Activated CD8-positive, alpha-beta memory T cell treated with anti-CD3 and anti-CD28 coated beads for 36 hours (primary cell): ENCODE data around the gene MGAT3. TPM values are rescaled to one million over a fixed set of nuclear protein-coding genes. Genes with fewer than 3 reads are reported as not detected.

Experiments used
- CTCF ChIA-PET: fragments of 350-600 bp; sonication (Branson Sonifier 250); formaldehyde crosslinking; loops from one replicate; lab custom pipeline; 2021; ENCODE audit warnings: antibody characterized with exemption; lab: Charles Lee
- POLR2A ChIA-PET: fragments of 350-600 bp; sonication (Branson Sonifier 250); formaldehyde crosslinking; loops from one replicate; lab custom pipeline; 2021; ENCODE audit warnings: antibody characterized with exemption; lab: Charles Lee
- total RNA-seq, 2 experiments: library from RNA; stranded (reverse); gene quantifications; one replicate each; pipeline ENCODE4 v1.2.3, GENCODE V29; 2021

MGAT3 gene
- total RNA-seq, 2 experiments from 2014 or later, result 0.19 TPM

DNA sequence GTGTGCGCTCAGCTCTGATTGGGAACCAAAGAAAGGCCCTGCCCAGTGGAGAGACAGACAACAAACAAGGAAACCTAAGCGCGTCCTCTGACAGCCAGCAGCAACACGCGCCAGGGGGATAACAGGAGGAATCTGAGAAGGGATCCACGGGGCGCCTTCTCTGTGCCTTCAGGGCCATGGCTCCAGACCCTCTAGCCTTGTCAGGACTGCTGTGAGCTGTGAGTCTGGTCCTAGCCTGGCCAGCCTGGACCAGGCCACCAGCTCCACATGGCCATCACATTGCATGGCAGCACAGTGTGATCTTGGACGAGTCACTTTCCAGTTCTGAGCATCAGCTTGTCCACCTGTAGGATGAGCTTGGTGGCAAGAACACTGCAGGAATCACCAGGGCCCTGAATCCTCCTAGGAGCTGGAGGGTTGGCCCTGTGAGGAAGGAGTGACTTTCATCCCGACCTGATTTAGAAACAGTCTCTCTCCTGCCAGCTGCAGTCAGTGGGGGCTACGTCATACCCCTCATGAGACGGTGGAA, 11.8 kb upstream of the MGAT3 start:
- POLR2A ChIA-PET, result no interaction called here
- CTCF ChIA-PET, result no interaction called here

DNA sequence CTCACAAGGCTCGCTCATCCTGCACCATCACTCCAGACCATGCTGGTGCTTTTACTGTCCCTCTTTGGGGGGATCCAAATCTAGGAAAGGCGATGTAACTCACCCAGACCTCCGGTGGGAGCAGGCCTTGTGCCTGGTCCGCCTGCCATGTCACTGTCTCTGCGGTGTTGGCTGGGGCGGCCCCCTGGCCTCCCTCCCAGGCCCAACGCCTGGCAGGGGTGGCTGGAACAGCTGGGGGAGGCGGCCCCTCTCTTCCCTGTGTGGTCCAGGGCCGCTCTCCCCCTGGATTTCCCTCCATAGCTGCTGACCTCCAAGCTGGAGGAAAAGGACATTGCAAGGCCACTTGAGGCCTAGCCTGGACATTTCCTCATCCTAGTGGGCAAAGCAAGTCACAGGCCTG, 11.1 kb upstream of the MGAT3 start:
- CTCF ChIA-PET, result no interaction called here

DNA sequence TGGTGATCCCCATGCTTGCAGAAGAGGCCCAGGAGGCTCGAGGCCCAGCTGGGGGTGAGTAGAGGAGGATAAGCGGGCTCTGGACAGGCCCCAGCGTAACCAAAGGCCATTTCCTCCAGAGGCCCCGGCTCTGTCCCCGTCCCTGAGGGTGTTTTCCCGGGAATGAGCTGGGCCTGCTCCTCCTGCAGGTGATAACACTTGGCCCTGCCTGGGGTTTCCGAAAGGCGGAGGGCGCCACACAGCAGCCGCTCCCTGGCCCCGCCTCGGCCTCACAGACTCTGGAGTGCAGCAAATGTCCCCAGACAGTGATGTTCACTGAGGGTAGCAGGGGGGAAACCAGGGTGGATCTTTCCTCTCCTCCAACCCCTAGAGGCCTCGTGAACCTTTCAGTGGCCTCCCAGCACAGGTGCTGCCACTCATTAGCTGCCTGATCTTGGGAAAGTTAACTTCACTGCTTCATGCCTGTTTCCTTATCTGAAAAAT, 10.5 kb upstream of the MGAT3 start:
- ChIA-PET CTCF (no interaction called here), POLR2A (no interaction called here)

More for the DNA sequence above, 11.1 kb upstream of the MGAT3 start:
- POLR2A ChIA-PET, result no interaction called here

DNA sequence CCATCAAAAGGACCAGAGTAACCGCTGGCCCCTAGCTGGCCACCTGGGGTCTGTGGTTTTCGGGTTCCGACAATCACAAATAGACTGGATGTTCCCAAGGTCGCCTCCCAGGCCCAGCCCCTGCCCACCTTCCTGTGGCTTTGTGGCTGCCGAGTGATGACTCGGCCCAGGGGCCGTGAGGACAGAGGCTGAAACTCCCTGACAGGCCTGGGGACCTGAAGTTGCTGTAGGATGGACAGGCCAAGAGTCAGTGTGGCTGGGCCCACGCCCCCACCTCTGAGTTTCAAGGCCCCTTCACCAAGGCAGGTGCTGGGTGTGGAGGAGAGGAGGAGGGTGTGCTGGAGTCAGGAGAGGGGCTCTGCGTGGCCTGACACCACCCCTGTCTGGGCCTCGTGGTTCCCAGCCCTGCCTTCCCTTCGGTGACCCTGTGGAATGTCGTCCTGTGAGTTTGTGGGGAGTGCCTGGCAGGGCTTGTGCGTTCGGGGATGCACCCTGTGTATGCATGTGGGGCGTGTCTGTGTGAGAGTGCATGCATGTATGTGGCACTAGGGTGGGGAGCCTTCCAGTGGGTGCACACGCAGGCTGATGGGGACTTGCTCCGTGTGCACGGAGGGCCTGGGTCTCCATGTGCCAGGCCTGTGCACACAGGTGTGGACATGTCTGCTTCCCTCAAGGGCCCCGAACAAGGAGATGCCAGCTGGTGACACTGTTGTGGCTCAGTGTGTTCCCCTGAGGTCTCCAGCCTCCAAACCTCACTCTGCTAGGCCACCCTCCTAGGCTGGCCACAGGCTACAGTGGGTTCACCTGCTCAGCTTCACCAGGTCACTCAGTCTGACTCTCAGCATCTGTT, 8.4 kb upstream of the MGAT3 start:
- POLR2A ChIA-PET, result no interaction called here
- CTCF ChIA-PET, result interaction anchor here (0.6 to 1.0 kb wide), 3 partner anchors 49 to 308 kb away, joined by 3 to 4 read pairs (median 3); partner anchors contain the start of gene TAB1

DNA sequence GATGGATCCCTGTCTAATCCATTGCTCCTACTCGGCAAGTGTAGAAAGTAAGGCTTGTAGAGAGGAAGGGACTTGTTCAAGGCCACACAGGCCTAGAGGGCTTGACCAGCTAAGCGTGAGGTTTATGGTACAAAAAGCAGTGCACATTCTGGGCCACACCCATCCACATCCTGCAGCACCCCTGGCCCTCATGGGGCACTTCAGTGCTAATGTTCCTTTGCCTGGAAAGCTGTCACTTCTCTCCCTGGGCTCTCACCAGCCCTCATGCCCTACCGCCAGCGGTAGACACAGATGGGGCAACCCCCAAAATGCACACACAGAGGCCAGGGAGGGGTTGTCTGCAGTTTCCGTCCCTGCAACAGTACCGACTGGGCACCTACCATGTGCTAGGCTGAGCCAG, 7.1 kb upstream of the MGAT3 start:
- CTCF ChIA-PET, result no interaction called here
- POLR2A ChIA-PET, result no interaction called here

DNA sequence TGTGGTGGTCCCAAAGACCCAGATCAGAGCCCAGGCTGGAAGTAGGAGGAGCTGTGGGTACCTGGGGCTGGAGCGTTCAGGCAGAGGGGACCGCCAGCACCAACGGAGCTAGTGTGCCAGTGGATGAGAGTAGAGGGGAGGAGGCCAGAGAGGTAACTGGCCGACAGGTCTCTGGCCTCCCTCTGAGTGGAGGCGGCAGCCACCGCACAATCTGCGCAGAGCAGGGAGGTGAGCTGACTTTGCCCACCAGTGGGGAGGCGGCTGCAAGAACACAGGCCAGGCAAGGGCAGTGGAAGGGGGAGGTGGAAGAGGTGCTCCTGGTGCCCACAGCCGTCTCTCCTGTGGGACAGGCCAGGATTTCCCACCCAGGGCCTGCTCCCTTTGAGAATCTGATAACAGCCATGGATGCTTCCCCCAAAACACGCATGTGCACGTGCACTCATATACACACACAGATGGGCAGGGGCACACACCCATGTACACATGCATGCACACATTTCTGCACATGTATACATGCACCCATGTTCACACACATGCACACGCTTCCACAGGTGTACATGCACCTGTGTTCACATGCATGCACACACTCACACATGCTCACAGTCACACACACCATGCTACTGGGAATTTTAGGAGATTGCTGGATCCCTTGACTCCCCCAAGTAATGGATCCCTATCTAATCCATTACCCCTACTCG, 6.4 kb upstream of the MGAT3 start:
- POLR2A ChIA-PET, result no interaction called here

DNA sequence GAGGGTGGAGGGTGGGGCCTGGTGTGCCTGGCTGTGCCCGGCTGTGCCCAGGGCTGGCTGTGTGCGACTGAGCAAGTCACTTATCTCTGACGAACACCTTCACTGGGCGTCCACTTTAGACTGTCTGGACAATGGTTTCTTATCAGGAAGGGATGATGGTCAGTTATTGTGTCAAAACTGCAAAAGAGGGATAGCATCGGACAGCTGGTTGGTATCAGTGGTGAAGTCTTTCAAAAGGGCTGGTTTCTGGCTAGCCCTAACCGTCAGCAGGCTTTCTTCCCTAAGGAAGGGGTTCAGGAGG, 4.1 kb upstream of the MGAT3 start:
- ChIA-PET CTCF (interaction anchor here (0.6 to 0.7 kb wide), 3 partner anchors 71 to 1524 kb away, joined by 3 to 4 read pairs (median 3); no protein-coding TSS in a partner anchor), POLR2A (no interaction called here)

More for the DNA sequence above, 6.4 kb upstream of the MGAT3 start:
- CTCF ChIA-PET, result no interaction called here

DNA sequence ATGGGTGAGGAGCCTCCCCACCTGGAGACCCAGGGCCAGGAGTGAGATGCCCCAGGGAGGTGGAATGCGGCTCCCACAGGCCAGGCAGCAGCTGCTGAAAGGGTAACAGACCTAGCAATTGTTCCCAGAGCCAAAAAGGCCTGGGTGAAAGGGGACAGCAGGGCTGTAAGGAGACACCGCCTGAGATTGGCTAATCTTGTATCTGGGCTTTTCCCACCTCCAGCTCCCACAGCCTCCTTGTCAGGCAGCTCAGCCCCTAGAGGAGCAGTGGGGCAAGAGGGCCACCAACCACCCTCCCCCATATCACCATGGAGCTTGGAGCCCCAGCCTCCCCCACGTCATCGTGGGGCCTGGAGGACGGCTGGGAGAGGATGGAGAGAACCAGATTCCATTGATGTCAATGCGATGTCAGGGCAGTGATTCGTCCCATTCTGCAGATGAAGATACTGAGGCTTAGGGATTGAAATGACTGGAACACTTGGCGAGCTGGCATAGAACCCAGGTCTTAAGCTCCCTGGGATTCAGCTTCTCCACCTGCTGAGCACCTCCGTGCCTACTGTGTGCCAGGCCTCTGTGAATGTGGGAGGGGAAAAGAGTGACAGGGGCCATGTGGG, 2.9 kb upstream of the MGAT3 start:
- CTCF ChIA-PET, result interaction anchor here (1.0 kb wide), 1 partner anchor 43 kb away, joined by 4 read pairs; no protein-coding TSS in a partner anchor
- POLR2A ChIA-PET, result no interaction called here

DNA sequence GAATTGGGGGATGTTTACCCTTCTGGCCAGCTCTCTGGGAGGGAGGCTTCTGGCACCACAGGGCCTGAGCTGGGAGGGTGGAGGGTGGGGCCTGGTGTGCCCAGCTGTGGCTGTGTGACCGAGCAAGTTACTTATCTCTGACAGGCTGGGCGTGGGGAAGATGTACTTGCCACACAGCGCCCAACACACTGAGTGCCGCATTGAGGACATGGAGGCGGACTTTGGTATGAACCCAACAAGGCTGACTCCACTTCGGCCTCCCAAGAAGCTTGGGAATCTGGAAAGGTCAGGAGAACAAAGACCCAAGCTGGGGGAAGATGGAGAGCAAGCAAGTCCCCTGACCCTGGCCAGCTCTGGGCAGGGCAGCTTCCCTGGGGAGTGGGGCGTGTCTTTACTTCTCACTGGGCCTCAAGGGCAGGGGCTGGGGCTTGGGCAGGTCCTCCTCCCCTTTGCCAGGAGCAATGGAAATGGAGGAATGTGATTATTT, 2.4 kb upstream of the MGAT3 start:
- CTCF ChIA-PET, result interaction anchor here (1.0 kb wide), 1 partner anchor 42 kb away, joined by 4 read pairs; no protein-coding TSS in a partner anchor
- POLR2A ChIA-PET, result no interaction called here

DNA sequence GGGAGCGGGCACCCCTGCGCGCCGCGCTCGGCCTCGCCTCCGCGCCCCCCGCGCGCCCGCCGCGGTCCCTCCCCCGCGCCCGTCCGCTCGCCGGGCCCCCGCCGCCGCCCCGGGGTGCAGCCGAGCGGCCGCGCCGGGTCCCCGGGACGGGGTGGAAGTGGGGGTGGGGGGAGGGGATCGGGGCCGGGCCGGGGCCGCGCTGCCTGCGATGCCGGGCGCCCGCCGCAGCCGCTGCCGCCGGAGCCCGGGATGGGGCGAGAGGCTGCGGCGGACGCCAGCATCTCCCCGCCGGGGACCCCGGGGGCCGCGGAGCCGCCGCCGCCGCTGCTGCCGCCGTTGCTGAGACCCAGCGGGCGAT, 365 bp downstream of the MGAT3 start:
- ChIA-PET POLR2A (no interaction called here), CTCF (no interaction called here)

DNA sequence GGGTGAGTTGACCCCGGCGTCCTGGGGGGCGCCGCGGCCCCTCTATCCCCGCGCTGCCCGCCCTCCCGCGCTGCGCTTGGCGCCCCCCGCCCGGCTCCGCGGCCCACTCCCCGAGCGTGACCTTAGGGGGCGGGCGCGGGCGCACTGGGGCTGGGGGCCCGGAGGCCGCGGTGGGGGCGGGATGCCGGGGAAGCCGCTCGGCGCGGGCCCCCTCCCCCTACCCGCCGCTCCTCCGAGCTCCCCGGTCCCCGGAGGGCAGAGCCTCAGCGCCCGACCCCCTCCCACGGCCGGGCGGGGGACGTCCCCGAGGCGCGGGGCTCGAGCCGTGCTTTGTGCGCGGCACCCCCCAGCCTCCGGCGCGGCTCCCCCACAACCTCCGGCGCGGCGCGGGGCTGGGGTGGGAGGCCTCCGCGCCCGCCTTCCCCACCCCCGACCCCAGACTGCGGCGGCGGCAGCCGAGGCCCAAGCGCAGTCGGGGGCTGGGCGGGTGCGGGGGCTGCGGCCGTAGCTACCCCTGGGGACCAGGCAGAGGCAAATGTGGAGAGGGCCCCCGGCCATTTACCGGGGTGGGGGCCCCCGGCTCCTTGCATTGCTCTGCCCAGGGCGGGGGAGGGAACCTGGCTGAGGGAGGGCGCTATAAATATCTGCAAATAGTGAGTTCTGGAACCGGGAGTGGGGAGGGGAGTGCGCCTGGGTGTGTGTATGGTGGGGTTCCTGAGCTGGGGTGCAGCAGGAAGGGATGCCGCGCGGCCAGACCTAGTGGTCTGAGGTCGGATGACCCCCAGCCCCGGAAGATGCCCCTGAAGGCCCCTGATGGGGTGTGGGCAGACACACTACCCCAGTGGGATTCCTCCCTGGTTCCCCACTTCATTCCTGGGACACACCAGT, 988 bp downstream of the MGAT3 start:
- ChIA-PET POLR2A (no interaction called here), CTCF (no interaction called here)

DNA sequence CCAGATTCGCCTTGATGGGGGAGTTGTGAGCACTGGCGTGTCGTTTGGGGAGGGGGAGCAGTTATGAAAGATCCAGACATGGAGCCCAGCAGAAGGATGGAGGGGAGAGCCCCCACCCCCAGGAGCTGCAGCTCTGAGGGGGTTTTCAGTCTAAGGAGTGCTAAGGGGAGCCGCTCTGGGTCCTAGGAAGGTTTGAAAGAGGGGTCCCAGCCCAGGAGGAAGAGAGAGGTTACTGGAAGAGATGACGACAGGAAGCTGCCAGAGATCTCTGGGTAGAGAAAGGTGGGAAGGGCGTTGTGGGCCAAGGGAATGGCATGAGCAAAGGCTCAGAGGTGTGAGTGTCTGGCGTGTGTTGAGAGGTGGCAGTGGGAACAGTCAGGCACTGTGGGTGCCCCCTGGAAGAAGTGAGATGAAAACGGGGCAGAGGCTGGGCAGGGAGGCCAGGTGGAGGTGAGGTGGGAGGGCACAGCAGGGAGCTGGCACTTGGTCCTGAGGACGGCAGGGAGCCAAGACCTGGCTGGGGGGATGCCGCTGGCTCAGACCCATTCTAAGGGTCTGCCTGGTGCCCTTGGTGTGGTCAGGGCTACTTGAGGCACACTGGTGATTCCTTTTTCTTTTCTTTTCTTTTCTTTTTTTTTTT, 1.8 kb downstream of the MGAT3 start:
- ChIA-PET CTCF (interaction anchor here (0.6 kb wide), 1 partner anchor 125 kb away, joined by 3 read pairs; no protein-coding TSS in a partner anchor), POLR2A (no interaction called here)

DNA sequence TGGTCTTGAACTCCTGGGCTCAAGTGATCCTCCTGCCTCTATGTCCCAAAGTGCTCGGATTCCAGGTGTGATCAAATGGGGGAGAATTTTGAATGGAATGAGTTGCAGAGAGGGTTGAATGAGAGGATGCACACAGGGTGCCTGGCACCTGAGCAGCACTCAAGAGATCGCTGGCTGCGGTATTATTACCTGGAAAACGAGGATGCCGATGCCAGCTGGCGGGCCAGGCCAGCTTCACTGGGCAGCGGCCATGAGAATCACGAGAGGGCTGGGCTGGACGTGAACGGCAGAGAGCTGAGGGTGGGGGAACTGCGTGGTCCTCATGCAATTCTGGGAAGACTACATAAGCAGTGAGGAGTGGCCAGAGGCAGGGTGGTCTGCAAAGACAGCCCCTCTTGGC, 2.9 kb downstream of the MGAT3 start:
- ChIA-PET CTCF (no interaction called here), POLR2A (no interaction called here)

DNA sequence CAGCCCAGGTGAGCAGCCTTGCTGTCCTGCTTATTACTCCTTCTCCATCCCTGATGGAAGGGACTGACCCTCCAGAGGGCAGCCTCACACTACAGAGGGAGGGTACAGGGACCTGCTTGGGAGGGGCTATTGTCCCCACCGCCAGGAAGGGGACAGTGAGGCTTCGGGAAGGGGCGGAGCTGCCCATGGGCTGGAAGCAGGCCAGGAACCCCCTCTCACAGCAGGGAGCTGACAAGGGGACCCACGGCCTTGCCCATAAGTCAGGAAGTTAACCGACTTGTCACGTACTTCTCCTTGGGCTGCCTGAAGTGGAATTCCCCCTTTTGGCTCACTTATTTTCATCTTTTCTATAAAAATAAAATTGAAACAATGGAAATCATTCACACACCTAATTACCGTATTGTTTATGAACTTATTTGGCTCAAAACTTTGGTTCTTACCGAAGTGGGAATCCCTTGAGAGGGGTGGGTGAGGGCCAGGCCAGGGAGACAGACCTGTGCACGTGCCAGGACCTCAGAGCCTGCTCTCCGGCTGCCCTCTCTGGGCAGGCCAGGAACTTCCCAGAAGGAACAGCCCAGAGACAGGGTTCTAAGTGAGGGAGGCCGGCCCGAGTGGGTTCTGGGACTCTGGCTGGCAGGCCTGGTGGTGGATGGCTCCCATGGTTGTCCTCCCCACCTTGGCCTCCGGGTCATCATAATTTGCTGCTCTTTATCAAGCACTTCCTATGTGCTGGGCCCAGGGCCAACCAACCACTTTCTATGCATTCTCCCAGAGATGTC, 5.8 kb downstream of the MGAT3 start:
- ChIA-PET POLR2A (no interaction called here), CTCF (no interaction called here)

DNA sequence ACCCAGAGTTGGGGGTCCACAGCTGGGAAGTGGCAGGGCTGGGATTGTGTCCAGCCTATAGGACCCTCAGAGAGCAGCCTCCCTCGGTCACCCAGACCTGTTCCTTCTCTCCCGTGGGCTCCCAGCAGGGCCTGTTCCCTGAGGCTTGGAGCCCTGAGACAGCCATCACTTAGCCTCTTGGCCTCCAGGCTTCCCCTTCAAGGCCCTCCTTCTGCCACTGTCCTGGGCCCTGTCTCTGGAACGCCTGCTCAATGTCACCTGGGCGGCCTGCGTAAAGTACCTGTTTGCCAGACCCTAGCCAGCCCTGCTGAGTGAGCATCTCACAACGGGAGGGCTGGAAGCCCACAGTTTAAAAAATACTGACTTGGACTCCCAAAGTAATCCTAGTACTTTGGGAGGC, 6.5 kb downstream of the MGAT3 start:
- CTCF ChIA-PET, result no interaction called here
- POLR2A ChIA-PET, result no interaction called here

DNA sequence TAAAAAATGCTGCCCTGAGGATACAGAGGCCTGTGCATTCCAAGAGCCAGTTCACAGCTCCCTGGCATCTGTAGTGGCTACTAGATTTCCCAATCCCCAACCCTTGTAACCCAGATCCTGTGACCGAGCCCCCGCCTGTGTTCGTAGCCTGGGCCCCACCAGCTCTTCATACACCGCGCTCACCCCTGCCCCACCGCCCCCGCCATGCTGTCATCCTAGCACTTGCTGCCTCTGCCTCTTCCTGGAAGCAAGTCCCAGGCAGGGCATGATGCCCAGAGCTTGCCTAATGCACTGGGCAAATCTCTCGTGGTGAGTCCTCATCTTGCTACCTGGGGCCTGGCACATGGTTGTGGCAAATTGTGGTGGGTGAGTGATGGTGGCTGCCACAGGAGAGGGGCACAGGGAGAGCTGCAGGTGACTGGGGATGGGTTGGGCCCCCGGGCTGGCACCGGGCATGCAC, 7.1 kb downstream of the MGAT3 start:
- ChIA-PET CTCF (interaction anchor here (0.8 kb wide), 1 partner anchor 28 kb away, joined by 3 read pairs; no protein-coding TSS in a partner anchor), POLR2A (no interaction called here)

DNA sequence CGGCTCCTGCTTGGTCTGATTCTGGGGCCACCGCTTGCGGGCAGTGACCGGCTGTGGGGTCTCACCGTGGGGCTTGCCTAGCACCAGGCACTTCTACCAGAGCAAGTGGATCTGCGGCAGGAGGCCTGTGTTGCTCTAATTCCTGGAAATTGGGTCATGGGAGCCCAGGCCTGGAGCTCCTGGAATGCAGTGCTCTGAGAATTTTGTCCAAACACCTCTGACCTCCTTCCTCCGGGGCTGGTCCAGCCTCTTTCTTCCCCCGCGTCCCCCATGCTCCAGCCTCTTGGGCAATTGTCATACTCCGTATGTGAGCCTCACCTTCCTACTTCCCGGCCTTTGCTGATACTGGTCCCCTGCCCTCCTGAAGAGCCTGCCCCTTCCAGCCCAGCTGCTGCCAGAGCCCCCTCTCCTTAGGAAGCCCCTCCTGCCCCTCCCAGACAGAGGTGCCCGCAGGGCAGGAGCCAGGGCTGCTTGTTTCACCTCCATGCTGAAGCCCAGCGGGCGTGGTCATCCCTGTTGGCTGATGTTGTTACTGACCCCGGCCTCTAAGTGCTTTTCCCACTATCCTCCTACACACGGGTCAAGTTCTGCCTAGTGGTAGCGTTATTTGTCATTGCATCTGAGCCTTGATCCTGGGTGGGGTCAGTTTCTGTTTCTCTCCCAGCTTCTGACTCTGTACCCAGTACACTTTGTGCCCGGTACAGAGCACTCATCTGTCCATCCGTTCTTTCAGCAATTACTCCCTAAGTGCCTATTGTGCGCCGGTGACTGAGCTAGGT, 9.6 kb downstream of the MGAT3 start:
- CTCF ChIA-PET, result no interaction called here
- POLR2A ChIA-PET, result no interaction called here
